HG03196 (cell line): ENCODE results near the gene ICA1.
"Not testable (repeated sequence)": the region's sequence is repeated elsewhere in the genome, so short reads cannot be mapped to it uniquely, and the experiment has no call there.

Experiments used
- ATAC-seq: cut with Tn5 transposase; IDR thresholded peaks from one replicate; pipeline ENCODE4 v1.9.1; 2021; ENCODE audit not compliant: unreplicated experiment

ICA1 gene

DNA sequence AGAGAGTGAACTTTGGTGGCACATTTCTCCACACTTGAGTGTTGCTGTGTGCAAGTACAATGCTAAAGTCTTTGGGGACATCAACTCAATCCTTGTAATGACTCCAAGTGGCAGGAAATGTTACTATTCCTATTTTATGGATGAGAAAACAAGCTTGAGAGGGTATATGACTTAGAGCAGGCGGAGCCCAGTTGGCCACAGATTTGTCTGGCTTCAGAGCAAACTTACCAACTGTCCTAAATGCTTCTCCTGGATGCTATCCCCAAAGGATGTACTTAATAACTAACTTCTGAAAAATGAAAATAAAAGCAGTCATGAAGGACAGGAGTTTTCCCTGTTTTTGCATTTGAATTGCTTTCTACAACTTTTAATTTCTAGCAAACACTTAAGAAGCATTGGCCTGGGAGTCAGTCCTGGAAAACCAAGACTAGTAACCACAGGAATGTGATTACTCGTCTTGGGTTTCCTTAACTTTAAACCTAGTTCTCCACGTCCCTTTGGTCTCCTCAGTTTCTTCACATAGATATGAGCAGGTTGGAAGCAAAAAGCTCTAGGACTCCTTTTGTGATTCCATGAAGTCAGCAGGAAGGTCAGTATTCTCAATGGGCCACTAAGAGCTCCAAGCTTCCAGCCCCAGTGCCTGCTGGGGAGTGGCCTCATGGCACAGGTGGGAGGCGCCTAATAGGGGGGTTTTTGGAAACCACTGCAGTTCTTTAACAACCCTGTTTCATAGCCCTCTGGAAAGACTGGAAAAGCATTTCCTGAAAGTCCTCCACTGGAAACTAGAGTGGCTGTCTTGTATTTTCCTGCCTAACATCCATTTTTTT, 152.6 kb downstream of the ICA1 start:
- ATAC-seq, result no peak

DNA sequence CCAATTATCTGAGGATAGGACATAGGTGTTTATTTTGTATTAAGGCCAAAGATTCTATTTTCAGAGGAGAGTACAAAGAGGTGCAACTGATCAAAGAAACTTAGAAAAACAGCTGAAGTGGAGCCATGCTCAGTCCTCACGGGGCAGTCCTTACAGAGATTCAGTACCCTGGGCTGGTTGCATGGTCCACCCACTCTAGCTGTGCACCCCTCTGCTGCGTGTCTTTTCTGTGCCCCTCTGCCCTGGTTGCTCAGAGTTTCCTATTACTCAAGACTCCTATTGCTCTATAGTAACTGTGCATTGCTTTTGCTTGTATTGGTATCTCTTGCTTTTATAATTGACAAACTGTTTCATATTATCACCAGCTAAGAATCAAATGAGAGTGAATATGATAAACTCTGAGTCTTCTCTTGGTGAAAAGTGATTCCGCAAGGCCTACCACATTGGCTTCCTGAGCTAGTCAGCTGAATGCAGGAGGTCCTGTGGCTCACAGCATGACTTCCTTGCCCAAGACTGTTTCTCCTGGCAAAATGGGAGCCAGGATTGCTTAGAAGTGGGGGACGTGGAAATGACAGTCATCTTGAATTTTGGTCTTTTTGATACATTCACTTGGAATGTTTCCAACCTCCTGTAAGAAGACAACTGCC, 156.4 kb downstream of the ICA1 start:
- no peak for ATAC-seq

DNA sequence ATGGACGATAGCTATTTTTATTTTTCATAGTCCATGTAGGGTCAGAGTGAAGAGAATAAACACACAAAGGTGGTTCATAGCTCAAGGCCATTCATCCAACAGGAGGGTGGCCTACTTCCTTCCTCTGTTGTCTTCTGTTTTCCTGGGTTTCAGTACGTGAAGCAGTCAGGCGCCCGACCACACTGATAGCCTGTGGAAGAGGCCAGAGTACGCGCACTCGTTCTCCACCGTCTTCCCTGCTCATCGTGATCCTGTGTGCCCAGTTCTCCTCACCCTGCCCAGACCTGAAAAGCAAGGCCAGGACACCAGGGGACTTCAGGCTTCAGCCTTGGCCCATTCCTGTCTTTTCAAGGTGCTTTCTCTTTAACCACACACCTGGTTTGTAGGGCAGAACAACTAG, 158.7 kb downstream of the ICA1 start:
- no peak for ATAC-seq

DNA sequence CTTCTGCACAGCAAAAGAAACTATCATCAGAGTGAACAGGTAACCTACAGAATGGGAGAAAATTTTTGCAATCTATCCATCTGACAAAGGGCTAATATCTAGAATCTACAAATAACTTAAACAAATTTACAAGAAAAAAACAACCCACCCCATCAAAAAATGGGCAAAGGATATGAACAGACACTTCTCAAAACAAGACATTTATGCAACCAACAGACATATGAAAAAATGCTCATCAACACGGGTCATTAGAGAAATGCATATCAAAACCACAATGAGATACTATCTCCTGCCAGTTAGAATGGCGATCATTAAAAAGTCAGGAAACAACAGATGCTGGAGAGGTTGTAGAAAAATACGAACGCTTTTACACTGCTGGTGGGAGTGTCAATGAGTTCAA, 160.7 kb downstream of the ICA1 start:
- ATAC-seq, result not testable (repeated sequence)

DNA sequence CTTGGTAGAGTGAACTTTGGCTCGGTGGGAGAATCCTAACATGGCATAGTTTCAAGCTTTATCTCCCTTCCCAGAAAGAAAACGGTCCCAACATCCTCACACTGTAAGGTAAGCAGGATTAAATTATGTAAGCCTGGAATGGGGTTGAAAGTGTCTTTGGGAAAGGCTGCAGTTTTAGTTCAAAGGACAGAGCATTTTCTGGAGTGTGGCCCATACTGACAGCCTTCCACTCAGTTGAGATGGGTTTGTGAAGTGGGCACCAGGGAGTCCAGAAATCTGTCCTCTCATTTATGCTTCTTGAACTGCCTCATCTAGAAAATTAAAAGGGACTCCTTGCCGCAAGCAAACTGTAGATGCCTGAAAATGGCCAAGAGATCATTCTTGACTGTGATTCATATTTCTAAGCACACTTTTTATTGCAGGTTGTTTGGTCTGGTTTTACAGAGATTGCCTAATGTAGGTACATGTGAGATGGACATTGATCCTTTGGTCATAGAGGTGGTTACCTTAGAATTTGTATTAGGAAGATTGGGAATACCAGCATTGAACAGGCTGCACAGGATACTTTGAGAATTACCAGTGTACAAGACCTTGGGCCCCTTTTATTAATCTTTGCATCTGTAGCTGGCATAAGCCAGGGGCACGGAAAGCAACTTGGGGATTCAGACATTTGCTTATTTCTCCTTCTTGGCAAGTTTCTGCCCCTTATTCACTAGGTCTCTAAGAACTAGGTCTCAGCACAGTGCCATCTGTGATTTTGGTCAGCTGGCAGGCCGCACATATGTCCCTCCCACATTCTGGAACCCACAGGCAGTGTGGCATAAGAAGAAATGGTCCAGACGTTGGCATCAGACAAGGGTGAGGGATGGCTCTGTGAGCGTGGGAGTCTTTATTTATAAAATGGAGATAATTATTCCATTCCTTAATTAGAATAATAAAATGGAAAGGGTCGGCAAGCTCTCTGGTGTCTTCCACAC, 167.5 kb downstream of the ICA1 start:
- ATAC-seq, result no peak

DNA sequence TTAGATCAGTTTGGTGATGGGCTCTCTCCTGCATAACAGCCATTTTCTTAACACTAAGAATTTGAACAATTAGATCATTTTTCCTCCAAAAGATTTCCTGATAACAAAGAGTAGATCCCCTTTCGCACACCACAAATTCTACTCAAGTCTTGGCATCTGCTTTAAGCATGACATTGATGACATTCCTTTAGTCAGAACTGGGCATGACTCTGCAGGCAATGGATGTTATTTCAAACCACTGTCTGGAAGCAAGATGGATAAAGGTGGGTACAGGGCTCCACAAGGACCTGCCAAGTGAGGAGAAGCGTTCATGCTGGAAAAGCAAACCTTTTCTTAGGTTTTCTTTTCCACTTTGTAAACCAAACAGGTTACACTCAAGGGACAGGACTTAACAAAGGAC, 169.8 kb downstream of the ICA1 start:
- ATAC-seq, result no peak

DNA sequence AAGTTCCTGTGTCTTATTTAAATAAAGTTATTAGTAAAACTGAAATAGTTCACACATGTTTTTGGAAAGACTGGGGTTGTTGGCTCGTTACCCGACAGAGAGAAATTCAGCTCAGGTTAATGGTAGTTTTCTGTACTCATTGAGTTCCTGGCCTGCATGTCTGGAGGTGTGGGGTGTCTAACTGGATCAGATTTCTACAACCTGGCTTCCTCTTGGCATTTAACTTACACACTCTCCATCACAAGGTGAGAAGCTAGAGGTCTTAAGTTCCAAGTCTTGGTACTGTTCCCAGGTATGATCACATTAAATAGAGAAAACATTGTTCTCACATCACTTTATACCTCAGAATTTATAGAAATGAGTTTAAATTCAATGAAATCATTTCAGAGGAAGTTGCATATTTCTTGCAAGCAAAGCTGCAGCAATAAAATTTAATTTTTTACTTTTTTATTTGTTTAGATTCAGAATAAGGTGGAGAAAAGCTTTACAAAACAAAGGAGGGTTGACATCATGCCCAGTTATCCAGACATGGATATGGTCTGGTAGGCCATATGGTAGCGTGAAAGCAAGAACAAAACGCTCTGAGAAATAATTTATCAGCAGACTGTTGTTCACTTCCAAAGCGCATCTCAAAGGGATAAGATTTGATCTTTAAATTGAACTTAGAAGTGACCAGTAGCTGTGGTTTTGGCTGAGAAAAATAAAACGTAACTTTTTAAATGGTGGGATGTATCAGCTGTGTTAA, 172.8 kb downstream of the ICA1 start:
- ATAC-seq, result no peak

DNA sequence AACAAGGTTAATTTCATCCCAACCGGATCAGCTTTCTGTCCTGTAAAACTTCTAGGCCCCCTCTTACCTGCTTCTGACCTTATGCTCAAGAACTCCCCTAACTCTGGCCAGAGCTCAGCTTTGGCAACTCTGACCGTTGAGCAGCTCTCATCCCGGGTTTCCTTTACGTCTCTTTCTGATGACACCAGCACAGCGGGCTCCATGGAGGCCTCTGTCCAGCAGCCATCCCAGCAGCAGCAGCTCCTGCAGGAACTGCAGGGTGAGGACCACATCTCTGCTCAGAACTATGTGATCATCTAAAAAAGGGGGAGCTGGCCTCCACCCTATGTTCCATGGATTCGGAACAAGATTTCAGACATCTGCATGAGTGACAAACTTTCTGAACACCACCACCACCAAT, 175.7 kb downstream of the ICA1 start:
- ATAC-seq, result no peak

DNA sequence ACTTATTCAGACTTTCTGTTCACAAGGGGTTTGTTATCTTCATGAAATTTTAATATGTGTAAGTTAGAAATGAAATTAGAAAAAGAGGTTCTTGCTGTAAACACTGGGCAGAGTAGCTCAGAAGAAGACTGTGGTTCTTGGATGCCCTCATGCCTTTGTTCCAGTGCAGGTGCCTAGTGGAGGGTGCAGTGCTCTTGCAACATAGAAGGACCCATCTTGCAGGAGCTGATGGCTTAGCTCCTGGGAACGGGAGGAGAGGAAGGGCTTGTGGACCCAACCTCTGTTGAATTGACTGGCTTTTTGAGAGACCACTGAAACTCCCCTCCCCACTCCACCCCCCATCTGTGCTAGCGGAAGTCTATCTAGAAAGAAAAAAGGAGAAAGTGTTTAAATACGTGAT, 176.5 kb downstream of the ICA1 start:
- ATAC-seq, result no peak

DNA sequence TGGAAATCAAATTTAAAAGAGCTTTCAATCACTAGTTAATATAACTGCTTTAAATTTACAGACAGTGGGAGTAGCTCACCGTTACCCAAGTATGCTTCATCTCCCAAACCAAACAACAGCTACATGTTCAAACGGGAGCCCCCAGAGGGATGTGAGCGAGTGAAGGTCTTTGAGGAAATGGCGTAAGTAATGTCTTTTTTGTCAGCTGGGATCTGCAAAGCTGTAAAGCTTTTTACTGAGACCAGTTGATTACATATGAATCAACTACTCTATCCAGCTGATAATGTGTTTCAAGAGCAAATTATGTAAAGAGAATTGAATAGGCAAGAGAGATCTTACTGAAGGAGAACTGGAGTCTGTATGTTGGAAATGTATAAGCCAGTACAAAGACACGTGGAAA, 177.1 kb downstream of the ICA1 start:
- ATAC-seq, result no peak

DNA sequence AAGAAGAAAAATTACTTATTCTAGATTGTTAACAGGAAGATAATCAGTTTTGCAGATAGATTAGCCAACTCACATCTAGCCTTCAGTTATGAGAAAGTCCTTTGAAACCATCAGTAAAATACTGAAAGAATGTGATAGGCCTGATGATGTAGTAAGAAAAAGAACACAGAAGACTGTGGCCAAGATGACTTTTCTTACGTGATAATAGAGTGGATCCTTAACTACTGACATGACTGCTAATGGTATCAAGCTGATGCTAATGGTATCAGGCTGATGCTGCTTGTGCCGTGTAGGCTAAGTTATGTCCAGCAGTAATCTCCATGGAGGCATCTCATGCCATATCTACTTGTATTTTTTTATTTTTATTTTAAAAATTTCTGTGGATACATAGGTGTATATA, 179.2 kb downstream of the ICA1 start:
- no peak for ATAC-seq

DNA sequence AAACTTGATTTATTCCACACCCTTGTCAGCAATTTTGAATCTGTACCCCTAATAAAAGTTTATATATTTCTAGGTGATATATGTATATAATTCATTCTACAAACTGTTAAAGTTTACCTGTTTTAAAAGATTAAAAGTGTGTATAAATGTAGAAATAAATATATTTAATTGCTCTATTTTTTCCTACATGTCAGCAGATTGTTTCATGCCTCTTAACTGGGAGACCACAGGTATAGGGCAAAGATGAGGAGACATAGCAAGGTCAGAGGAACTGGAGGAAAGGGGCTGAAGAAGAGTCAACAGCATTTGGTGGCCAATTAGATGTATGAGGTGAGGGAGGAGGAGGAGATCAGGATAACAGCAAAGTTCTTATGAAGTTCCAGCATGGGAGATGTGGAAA, 183.5 kb downstream of the ICA1 start:
- no peak for ATAC-seq

DNA sequence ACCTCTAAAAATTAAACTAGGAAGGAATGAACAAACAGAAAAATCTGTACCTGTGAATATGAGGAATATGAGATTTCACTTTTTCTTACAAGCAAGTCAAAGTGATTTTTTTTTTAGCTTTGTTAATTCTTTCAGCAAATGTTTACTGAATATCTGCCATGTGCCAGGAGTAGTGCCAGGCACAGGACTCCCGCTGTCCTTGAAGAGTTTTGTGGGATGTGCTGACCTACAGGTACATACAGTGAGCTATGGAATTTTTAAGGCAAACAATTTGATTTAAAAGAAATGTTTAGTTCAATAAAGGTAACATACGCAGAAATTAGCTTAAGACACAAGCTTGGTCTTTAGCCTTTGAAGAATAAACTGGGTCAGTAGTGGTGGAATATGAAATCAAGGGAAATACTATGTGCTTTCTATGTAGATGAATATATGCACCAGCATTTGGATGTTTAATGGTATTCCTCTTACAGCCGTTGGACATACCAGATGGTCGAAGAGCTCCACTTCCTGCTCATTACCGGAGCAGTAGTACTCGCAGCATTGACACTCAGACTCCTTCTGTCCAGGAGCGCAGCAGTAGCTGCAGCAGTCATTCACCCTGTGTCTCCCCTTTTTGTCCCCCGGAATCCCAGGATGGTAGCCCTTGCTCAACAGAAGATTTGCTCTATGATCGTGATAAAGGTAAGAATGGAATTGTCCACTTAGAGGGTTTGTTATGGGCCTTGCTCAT, 191.4 kb downstream of the ICA1 start:
- no peak for ATAC-seq

DNA sequence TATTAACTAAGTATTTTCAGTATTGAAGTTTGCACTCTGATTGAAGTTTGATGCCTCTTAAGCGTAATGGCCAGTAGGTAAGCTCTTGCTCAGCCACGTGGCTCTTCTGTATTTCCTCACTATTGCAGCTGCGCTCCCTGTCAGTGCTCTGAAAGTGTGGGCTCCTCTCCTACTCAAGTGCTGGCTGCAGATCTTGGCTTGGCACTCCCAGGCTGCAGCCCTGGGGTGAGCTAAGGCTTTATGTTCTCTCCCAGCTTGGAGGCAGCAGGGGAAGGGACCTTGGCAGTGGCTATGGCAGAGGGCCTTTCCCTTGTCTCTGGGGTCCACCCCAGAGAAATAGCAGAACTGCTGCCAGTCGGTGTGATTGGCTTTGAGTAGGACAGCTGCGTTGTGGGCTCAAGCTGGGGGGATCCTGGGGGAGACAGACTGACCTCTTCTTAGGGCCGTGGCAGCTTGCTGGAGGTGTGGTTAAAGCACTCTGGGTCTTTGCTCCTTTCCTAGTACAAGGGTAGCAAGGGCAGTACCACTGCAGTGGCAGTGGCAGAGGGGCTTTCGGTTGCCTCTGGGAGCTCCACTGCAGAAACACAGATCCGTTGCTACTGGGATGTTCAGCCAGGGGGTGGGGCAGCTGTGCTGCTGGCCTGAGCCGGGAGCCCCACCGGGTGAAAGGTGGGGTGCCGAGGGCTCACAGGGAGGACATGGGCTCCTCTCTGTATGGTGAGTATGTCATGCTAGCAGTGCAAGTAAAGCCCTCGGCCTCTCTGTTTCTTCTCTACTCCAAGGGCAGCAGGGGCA, 192.9 kb downstream of the ICA1 start:
- no peak for ATAC-seq

DNA sequence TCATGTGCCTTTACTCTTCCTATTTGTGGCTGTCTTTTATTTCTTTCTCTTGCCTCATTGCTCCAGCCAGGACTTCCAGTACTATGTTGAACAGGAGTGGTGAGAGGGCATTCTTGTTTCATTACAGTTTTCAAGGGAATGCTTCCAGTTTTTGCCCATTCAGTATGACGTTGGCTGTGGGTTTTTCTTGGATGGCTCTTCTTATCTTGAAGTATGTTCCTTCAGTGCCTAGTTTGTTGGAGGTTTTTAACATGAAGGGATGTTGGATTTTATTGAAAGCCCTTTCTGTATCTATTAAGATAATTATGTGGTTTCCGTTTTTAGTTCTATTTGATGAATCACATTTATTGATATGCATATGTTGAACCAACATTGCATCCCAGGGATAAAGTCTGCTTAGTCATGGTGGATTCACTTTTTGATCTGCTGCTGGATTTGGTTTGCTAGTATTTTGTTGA, 196.6 kb downstream of the ICA1 start:
- ATAC-seq, result no peak

DNA sequence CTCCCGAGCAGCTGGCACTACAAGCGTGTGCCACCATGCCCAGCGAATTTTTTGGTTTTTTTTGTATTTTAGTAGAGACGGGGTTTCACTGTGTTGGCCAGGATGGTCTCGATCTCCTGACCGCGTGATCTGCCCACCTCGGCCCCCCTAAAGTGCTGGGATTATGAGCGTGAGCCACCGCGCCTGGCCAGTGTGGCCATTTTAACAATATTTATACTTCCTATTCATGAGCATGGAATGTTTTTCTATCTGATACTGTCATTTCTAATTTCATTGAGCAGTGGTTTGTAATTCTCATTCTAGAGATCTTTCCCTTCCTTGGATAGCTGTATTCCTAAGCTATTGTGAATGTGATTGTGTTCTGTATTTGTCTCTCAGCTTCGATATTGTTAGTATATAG, 197.1 kb downstream of the ICA1 start:
- no peak for ATAC-seq

DNA sequence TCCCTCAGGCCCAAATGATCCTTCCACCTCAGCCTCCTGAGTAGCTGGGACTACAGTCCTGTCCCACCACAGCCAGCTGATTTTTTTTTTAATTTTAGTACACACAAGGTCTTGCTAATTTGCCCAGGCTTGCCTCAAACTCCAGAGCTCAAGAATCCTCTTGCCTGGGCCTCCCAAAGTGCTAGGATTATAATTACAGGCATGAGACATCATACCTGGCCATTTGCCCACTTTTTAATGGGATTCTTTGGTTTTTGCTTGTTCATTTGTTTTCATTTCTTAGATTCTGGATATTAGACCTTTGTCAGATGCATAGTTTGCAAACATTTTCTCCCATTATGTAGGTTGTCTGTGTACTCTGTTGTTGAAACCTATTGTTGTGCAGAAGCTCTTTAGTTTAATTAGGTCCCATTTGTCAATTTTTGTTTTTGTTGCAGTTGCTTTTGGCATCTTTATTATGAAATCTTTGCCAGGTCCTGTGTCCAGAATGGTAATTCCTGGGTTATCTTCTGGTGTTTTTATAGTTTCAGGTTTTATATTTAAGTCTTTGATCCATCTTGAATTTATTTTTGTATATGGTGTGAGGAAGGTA, 198.2 kb downstream of the ICA1 start:
- ATAC-seq, result no peak

DNA sequence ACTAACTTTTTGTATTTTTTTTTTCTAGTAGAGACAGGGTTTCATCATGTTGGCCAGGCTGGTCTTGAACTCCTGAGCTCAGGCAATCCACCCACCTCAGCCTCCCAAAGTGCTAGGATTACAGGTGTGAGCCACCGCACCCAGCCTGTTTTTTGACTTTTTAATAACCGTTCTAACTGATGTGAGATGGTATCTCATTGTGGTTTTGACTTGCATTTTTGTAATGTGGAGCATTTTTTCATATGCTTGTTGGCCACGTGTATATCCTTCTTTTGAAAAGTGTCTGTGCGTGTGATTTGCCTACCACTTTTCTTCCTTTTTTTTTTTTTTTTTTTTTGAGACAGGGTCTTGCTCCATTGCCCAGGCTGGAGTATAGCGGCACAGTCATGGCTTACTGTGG, 198.7 kb downstream of the ICA1 start:
- not testable (repeated sequence) for ATAC-seq
